Kidney glomerular epithelial cell (primary cell): ENCODE data around the gene TBXAS1.

Source experiments
- DNase-seq: peaks from one replicate; lab custom pipeline; 2025; lab: John Stamatoyannopoulos, UW

The TBXAS1 gene

DNA sequence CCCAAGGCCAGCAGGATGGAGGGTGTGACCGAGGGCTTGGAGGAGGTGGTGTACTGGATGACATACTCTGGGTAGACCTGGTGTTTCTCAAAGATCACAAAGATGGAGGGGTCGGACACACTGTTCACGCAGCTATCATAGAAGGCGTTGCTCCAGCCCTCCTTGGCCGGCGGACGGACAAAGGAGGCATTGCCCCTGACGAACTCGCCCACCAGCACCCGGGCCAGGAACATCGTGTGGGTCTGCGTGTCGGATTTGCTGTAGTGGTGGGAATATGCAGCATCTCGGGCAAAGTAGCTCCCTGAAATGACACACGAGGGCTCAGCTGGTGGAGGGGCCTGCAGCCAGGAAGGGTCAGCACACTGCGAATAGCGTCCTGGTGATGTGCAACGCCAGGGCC, 195.5 kb downstream of the TBXAS1 start:
- no peak for DNase-seq

DNA sequence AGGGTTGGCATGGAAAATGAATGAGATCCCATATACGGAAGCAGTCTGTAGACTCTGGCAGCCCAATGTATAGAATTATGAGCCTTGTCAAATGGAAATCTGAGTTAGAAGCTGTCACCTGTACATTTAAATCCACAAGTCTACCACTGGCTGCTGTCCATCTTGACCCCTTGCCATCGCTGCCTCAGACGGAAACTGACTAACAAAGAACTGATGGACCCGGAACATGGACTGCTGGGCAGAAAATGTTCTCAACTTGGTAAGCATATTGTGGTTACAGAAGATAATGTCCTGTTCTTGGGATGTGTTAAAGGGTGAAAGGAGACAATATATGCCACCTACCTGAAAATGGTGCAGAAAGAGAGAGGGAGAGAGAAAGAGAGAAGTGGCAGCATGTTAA, 196.2 kb downstream of the TBXAS1 start:
- DNase-seq: no peak

DNA sequence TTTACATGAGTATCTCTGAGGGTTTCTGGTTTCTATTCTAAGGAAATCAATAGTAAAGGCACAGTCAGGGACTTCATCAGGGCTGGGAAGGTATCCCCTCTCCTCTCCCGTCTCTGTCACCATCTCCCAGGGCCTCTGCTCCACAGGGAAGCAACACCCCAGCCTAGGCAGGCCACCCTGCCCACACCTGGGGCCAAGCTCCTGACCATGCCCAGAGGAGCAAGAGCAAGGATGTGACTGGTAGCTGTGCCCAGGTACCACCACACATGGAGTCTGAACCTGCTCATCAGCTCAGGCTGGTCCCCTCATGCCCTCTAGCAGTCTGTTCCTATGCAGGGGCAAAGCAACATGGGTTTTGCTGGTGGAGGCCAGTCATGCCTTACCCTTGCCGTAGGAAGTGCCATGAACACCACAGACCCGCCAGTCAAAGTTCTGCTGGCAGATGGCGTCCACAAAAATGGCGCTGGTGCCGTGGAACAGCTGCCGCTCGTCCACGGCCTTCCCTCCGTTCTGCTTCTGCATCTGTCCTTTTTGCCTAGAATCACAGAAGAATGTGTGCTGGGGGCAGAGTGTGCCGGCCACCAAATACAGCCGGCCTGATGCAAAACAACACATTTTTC, 196.9 kb downstream of the TBXAS1 start:
- no peak for DNase-seq

DNA sequence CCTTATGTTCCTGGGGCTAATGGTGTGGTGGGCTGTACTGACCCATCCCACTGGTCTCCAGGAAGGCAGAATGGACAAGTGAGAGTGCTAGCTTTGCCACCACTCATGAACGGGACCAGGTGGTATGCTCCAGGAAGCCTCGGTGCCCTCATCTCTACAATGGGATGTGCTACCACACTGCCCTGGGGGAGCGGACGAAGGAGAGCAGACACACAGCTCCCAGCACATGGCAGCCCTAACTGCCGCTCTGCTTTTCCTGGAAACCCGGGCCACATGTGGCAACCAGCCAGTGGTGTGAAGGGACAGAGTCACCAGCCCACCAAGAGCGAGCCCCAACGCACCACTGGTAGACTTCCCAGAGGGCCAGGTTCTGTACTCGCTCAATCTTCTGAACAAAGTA, 197.9 kb downstream of the TBXAS1 start:
- DNase-seq: no peak

DNA sequence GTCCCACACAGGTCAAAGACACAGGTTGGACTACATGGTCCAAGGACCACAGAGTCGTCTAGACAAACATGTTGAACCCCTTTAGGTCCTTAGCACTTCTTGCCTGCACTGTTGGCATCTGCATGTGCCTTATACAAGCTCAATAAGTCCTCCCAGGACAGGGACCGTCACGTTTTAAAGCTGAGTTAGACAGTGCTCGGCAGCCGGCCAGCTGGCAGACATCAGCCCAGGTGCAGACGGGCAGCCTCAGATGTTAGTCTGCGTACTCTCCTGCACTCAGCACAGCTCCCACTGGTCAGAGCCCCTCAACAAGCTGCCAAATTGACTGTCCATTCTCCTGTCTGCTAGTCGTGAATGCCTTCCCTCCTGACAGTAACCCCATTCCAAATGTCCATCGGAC, 198.8 kb downstream of the TBXAS1 start:
- DNase-seq: no peak

DNA sequence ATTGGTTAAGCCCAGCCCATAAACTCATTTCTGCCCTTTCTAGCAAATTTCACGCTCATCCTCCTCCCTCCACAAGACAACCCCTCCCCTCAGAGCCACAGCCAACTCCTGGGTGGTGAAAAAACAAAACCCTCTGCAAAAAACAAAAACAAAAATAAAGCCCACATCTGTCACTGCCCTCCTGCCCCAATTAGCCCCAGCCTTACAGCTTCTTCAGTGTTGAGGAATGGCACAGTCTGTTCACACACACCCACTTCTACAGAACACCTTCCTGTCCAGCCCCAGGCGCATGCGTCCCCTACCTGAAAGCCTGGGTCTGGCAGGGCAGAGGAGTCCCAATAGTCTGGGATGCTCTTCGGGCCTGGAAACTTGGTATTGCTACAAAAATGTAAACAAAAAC, 199.2 kb downstream of the TBXAS1 start:
- DNase-seq: no peak

DNA sequence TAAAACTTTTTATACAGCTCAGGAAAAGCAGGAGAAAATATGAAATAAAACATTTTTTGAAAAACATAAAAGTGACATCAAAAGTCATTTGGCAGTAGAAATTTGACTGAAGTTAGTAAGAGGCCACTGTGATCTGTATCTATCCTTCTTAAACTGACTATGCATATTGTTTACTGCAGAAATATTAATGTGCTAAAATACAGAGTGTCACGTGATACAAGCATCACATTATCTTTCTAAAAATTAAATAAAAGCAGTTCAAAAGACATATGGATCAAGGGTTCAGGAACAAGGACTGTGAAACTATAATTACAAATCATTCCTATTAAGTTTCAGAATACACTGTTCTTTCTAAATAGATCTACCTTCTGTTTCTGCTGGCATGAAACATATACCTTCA, 200.0 kb downstream of the TBXAS1 start:
- no peak for DNase-seq

DNA sequence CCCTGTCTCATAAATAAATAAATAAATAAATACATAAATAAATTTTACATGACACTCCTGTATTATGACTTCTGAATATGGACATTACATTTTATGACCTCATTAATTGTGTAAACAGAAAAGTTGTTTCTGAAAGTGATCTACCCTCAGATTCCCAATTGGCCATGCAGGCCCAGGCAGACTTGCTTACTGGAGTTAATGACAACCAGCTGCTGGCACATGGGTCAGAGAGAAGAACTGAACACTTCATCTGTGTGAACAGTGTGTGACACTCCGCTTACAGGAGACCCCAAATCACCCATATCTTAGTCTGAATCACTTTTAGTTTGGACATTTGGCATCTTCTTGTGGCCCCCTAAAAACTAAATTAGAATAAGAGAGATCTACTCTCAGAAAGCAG, 202.3 kb downstream of the TBXAS1 start:
- no peak for DNase-seq

DNA sequence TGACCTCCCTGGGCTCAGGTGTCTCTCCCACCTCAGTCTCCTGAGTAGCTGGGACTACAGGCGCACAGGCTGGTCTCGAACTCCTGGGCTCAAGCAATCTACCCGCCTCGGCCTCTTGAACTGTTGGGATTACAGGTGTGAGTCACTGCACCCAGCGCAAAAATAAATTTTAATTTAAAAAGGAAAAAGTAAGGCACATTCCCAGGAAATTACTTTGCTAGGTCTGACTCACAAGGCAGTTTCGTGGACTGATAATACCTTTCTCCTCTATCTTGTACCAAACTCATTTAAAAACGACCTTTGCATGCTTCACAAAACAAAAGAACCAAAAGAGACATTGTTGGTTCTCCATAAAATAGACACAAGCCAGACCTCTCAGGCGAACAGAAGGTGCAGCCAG, 204.0 kb downstream of the TBXAS1 start:
- DNase-seq: no peak

DNA sequence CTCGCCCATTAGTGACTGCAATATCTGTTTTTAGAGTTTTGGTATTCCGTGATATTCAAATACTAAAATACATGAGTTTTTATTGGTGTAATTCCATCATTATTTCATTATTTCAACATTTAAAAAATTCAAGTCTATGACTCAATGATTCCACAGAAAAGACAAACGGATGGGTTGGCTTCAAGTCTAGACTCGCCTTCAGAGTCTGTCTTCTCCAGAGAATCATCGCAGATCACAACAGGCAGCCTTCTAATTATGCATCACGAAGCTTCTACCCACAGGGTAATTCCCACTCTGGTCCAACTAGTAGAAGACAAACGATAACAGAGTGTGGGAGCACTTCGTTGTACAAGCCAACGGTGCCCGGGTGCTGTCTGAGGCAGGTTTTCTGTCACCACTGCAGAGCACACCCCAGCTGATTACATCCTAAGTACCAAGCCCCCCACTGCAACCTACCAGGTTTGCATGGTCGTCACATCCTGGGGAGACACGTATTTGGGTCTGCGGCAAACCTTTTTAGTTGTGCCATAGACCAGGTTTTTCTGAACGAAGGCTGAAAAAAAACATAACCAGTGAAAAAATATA, 204.8 kb downstream of the TBXAS1 start:
- DNase-seq: no peak

DNA sequence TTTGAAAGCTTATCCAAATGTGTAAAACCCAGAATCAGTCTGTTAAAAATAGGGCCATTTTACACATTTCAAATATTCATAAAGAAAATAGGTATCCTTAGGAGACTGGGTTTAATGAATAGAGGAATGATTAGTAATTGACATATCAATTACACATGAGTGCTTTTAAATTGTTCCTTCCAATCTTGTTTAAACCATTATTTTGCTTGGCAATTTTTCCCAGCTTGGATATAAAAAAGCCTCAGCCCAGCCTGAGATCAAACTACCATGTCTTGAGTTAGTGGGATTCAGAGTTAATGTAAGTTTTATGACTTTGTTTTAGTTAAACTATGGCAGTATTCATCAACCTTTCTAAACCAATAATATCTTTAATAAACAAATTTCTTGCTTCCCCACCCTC, 205.4 kb downstream of the TBXAS1 start:
- no peak for DNase-seq

DNA sequence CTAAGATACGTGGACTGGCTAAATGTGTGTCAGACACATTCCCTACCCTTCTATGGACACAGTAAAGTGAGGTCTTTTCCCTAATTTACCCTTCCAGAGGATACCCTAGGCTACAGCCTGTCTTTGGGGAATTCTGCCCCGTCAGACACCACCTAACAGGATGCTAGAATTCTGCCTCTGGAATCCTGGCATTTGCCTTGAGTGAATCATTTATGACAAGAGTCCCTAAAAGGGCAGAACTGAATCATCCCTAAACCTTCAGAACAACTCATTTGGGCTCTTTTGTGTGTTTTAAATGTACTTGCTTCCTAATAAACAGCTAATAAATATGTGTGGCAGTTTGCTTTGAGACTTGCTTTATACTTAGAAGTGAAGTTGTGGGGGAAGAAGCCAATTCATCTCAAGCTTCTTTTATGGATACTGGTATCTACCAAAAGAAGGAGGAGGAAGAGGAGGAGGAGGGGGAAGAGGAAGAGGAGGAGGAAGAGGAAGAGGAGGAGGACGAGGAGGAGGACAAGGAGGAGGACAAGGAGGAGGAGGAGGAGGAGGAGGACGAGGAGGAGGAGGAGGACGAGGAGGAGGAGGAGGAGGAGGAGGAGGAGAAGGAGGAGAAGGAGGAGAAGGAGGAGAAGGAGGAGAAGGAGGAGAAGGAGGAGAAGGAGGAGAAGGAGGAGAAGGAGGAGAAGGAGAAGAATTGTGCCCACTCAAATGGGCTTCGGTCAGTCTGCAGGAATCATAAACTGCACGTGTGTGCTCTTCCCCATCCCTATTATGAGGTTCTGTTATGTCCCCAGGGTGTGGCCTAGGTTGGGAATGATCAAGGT, 206.5 kb downstream of the TBXAS1 start:
- DNase-seq: no peak

DNA sequence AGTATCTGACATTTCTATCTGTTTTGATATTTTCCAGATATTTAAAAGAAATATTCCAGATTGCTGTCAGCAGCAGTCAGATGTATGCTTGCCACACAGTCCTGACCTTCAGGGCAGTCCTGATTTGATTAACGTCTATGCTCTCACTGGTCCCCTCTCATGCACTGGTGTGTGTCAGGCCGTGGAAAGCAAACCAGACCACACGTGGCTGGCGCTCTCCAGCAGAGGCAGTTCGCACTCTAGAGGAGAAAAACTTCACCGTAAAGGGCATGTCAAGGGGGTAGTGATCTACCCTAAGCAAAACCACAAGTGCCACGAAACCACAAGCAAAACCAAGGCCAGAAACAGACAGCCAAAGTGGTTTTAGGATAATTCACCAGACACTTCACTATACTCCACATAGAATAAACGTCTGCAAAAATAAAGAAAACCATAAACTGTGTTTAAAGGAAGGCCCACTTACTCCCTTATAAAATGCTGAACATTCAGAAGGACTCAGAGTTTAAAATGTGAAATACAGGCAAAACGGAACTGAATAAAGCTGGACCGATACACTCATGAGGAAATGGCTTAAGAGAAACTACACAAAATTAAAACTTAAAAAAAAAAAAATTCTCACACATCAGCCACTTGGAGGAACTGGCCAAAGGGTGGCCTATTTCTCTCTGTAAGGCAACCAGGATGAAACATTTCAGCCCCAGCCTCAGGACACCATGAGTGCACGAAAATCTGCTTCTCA, 207.3 kb downstream of the TBXAS1 start:
- no peak for DNase-seq

DNA sequence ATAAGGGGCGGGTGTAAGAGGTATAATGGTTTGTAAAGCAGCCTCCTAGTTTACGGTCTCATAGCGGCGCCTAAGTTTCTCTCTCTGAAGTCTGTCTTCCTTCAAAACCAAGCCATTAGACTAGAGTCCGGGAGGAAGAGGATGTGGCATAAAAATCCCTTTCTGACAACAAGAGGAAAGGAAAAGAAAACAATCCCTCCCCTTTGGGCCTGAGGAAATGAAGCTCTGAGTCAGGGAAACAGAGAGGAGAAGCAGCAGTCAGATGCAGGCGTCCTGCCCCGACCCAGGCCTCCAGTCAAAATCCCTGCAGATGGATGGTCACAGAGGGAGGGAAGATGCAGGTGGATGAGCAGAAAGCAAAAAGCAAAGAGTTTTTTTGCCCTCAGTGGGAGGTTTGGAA, 210.0 kb downstream of the TBXAS1 start:
- DNase-seq: no peak

DNA sequence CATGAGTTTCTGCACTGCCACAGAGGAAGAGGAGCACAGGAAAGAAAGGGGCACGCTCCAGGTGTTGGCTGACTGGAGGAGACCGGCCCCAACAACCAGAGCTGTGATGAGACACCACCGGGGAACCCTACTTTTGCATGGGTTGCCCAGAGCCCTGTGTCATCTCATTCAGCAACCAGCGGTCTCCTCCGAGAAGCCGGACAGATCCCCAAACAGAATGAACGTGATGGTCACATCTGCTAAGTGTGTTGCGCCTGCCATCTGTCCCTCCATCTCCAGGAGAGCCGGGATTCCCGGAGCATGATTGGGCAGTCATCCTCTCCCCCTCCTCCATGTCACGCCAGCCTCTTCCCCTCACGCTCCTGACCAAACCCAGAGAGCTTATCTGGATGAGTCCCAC, 210.8 kb downstream of the TBXAS1 start:
- no peak for DNase-seq

DNA sequence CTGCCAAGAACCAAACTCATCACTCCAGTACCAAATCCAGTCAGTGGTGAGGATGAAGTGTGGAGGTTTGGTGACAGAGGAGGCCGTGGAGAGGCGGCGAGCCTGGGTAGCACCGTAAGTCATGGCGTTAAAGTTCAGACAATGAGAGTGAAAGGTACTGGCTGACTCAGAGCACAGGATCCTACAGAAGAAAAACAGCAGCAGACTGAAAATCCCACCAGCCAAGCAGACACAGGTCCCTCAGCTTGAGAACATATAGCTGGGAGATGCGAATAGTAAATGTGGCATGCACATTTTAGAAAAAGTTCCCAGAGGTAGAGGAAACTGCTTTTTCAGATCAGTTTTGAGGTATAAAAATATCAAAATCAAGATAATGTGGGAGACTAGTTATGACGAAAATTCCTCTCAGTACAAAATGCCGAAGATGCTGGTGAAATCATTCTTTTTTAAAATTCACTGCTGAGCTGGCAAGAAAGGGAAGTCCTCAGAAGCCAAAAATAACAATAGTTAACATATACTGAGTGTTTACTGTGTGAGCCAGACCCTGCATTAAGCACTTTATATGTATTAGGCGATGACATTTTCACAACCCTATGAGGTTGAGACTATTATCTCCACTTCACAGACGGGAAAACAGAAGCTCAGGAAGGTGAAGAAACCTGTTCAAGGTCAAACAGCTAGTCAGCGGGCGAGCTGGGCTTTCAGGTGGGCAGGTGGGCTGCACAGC, 212.8 kb downstream of the TBXAS1 start:
- no peak for DNase-seq

DNA sequence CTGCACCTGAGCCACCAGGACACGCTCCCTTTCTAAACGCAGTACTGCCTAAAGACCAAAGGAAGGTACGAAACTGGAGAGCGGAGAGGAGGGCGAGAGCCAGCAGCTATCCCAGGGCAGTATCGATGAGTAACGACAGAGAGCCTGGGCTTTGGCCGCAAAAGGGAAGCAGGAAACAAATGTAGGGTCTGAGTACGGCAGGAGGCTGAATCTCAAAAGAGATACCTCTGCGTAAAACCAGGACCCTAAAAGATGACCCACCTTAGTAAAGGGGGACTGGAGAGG, 213.3 kb downstream of the TBXAS1 start:
- DNase-seq: no peak

DNA sequence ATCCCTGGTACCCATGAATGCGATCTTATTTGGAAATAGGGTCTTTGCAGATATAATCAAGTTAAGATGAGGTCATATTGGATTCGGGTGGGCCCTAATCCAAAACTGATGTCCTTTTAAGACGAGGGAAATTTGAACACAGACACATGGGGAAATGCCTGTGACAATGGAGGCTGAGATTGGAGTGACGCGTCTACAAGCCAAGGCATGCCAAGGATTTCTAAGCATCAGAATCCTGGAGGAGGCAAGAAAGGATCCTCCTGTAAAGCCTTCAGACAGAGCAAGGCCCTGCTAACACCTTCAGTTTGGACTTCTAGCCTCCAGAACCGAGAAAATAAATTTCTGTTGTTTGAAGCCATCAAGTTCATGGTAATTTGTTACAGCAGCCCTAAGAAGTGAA, 215.2 kb downstream of the TBXAS1 start:
- DNase-seq: no peak

DNA sequence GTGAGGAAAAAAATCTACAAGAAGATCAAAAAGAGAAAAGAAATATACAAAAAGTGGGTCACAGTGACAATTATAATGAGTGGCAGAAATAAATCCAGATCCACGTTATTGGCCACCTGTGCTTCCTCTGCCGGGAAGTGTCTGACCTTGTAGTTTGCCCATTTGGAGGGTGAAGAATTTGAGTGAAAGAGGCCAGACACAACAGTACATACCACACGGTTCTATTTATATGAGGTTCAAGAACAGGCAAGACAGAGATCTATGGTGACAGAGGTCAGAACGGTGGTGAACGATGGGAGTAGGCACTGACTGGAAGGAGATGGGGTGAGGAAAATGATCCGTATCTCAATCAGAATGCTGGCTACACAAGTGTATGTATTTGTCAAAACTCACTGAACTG, 216.6 kb downstream of the TBXAS1 start:
- no peak for DNase-seq

DNA sequence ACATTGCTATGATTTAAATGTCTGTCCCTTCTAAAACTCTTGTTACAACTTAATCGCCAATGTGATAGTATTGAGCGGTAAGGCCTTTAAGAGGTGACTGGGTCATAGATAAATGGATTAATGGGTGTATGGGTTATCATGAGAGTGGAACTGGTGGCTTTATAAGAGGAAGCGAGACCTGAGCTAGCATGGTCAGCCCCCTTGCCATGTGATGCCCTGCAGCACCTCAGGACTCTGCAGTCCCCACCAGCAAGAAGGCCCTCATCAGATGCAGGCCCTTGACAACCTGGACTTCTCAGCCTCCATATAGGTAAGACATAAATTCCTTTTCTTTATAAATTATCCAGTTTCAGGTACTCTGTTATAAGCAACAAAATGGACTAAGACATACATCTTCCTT, 218.1 kb downstream of the TBXAS1 start:
- no peak for DNase-seq

DNA sequence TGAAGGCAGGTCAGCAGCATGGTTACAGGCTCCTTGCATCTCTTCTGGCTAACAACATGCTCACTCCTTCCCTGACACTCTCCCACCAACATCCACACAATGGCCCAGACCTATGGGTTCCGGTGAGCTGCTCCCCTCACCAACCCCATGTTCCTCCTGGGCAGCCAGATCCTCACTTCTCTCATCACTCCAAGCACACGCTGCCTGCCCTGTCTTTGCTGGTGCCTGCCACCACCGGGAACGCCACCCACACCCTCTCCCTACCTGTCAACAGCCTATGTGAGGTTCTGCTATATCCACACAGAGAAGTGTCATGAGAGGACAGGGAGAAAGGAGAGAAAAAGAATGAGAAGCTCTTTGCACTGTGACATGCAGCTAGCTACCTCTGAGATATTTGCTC, 219.1 kb downstream of the TBXAS1 start:
- DNase-seq: no peak

DNA sequence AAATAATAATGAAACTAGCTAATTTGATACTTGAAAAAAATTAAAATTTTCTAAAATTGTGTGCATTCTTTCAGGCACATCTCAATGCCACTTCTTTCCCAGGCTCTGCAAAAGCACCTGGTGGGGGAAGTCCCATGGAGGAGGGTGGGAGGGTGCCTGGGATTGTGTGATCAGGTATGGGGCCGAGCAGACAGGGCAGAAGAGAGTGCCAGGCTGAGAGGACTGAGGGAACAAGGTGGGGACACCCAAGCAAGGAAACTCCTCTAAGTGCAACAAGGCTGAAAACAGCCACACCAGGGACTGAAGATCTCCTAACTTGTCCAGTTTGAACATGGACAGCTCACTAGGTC, 219.9 kb downstream of the TBXAS1 start:
- no peak for DNase-seq
